C4-2B (cell line): ENCODE data around the gene DENND5A.

Experiments
- CTCF ChIP-seq: fragments of 450-650 bp; conservative IDR thresholded peaks from 2 replicates; pipeline ENCODE4 v1.5.1; 2017; ENCODE audit warnings: mild to moderate bottlenecking
- ZFX ChIP-seq: fragments of 450-650 bp; IDR thresholded peaks from 2 replicates; pipeline ENCODE4 v1.6.1; 2017

GRCh38 chr11:9314291-9315077, 49.3 kb upstream of the DENND5A start, which contains the start of gene TMEM41B:
- no peak for TF ChIP-seq CTCF
- TF ChIP-seq ZFX = 0 out of 2 replicates have a peak, but pooled peaks have one; percentile 29
